GM18858 (cell line): ENCODE results near the gene MTREX.
A peak's percentile ranks its signal among the peaks of the same experiment; 100 is the strongest.
"Not testable (repeated sequence)": the region's sequence is repeated elsewhere in the genome, so short reads cannot be mapped to it uniquely, and the experiment has no call there.

Source experiments
- ATAC-seq: cut with Tn5 transposase; IDR thresholded peaks from one replicate; pipeline ENCODE4 v1.9.1; 2021; ENCODE audit not compliant: unreplicated experiment

MTREX gene

GRCh38 chr5:55307383-55308253 is at the start of gene MTREX, which contains the start of gene DHX29:
Gene MTREX (plus strand): TSS chr5:55307989. CDS start chr5:55308014, 25 bp downstream.
Gene DHX29 (minus strand): TSS chr5:55307694. CDS start chr5:55307573, 121 bp downstream.
- peak; percentile 74 for ATAC-seq

DNA sequence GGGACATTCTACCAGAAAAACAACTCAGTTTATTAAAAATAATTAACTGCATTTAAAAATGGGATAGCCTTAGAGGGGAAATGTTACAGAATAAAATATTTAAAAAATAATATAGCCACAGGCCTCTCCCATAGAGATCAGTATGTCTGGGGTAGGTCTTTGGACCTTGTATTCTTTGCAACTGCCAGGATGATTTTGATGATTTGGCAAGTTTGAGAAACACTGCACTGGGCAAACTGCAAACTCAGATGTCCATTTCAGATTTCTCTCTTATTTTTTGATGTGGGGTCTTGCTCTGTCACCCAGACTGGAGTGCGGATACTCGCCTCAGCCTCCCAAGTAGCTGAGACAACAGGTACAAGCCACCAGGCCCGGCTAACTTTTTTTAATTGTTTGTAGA is 49.5 kb upstream of the MTREX start:
- ATAC-seq, result no peak

- no peak for ATAC-seq
Measured at GRCh38 chr5:55276771-55277170, 31.0 kb upstream of the MTREX start.

DNA sequence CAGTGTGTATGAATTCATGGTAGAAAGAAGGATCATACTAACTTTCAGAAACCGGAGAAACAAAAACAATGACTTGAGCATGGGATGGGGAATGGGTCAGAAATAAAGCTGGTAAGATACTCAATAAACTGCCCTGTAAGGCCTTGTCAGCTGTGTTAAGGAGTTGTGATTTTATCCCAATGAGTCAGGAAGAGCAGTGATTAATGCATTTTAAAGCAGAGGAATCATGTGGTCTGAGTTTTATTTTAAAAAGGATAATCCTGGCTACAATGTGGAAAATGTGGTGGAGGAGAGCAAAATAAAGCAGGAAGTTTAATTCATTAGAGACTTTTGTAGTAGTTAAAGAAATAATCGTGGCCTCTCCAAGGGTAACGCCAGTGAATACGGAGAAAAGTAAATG is 29.0 kb upstream of the MTREX start:
- no peak for ATAC-seq

DNA sequence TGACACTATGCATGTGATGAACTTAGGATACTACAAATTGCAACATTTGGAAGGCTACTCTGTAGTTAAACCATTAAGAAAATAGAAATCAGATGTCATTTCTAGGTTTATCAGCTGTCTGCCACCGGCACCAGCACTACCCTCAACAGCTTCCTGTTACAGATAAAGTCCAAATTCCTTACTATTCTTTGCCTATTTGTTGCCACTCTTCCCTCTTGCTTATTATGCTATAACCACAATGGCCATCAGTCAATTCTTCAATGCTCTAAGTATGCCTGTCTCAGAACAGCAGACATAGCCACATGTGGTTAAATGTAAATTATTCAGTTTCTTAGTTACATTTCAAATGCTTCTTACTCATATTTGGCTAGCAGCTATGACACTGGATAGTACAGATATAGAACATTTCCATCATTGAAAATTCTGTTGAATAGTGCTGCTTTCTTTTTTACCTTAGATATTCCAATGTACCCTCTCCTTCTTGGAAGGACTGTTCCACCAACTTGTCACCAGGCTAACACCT is 21.3 kb upstream of the MTREX start:
- no peak for ATAC-seq

DNA sequence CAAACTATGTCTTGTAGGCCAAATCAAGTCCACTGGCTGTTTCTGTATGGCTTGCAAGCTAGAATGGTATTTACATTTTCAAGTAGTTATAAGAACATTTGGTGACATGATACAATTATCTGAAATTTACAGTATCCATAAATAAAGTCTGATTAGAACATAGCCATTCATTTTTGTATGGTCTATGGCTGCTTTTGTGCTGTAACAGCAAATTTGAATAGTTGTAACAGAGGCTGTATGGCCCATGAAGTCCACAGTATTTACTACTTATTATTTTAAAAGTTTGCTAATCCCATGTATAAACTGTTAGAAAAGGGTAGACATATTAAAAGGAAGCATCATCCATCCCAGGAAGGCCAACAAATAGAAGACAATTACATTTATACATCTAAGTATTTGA is 18.0 kb upstream of the MTREX start:
- ATAC-seq, result no peak

GRCh38 chr5:55290991-55291390 is 16.8 kb upstream of the MTREX start:
- ATAC-seq, result no peak

- ATAC-seq, result no peak
Measured at GRCh38 chr5:55294935-55295334, 12.9 kb upstream of the MTREX start.

- no peak for ATAC-seq
Measured at GRCh38 chr5:55300890-55301289, 6.9 kb upstream of the MTREX start.

- ATAC-seq, result no peak
Measured at GRCh38 chr5:55303238-55303690, 4.5 kb upstream of the MTREX start.

DNA sequence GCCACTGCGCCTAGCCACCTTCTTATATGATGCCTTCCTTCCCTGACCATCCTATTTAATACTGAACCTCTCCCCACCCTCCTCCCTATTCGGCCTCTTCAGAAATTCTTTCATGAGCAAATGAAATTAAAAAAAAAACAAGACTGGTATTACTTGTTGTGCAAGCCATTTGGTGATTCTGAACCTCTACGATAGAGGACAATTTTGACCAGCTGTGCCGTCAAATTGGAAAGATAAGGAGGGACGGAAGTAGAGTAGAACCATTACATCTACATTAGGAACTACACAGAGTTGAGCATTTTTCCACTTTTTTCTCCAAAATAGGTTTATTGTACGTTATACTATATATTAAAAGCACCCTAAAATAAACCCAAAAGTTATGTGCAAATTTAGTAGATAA is 3.2 kb upstream of the MTREX start:
- no peak for ATAC-seq

GRCh38 chr5:55305345-55305744 is 2.4 kb upstream of the MTREX start:
- ATAC-seq, result no peak

- no peak for ATAC-seq
Measured at GRCh38 chr5:55306641-55307382, 977 bp upstream of the MTREX start.

DNA sequence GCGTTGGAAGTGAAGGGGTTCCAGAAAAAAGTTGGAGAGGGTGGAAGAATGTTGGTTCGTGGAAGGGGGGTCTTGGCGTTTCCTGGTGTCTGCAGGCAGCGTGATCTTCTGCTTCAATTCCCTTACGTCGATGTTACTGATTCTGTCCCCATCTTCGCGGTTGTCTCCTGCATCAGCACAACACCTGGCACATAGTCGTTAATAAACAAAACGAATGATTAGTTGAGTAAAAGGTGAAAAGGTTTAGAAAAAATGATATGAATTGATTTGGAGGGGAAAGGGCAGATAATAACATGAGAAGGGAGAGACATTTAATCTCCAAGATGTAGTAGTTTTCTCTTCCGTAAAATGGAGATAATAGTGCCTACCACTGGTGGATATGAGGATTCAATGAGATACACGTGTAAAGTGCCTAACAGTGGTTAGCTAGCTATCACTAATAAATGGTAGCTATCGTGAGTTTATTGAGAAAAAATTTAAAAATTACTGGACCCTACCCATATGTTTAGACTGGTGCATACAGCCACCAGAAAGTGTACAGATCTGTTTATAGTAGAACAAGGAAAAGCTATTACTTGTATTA is 556 bp downstream of the MTREX start:
- no peak for ATAC-seq

GRCh38 chr5:55313870-55314617 is 6.3 kb downstream of the MTREX start:
- no peak for ATAC-seq

DNA sequence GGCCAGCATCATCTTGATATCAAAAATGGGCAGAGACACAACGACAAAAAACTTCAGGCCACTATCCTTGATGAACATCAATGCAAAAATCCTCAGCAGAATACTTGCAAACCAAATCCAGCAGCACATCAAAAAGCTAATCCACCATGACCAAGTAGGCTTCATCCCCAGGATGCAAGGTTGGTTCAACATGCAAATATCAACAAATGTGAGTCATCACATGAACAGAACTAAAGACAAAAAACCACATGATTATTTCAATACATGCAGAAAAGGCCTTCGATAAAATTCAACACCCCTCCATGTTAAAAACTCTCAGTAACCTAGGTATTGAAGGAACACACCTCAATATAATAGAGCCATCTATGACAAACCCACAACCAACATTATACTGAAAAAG is 8.5 kb downstream of the MTREX start:
- no peak for ATAC-seq

DNA sequence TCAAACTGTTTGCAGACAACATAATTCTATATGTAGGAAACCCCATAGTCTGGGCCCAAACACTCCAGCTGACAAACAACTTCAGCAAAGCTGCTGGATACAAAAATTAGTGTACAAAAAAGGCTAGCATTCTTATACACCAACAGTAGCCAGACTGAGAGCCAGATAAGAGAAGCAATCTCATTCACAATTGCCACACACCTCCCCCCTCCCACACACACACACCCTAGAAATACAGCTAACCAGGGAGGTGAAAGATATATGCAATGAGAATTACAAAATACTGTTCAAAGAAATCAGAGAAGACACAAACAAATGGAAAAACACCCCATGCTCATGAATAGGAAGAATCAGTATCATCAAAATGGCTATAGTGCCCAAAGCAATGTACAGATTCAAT is 9.0 kb downstream of the MTREX start:
- ATAC-seq, result no peak

DNA sequence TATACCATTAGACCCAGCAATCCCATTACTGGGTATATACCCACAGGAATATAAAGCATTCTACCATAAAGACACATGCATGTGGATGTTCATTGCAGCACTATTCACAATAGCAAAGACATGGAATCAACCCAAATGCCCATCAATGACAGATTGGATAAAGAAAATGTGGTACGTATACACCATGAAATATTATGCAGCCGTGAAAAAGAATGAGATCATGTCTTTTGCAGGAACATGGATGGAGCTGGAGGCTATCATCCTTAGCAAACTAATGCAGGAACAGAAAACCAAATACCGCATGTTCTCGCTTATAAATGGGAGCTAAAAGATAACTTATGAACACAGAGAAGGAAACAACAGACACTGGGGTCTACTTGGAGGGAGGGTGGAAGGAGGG is 10.4 kb downstream of the MTREX start:
- not testable (repeated sequence) for ATAC-seq

DNA sequence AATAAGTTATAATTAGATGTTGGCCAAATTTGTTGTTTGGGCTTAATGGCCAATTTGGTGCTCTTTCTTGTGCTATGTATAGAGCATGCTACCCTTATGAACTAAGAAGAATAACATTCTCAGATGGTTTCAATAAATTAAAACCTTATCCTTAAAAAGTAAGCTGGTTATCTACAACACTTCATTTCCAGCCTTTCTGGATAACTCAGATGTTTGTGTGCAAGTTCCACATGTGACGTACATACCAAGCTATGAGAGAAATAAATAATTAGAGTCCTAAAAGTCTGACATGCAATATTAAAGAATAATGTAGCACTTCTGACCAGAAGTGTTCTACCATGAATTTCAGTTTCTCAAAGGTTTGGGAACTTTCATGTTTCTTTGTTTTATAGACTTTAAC is 11.7 kb downstream of the MTREX start:
- ATAC-seq, result no peak

- ATAC-seq, result no peak
Measured at GRCh38 chr5:55320571-55320970, 12.8 kb downstream of the MTREX start.

DNA sequence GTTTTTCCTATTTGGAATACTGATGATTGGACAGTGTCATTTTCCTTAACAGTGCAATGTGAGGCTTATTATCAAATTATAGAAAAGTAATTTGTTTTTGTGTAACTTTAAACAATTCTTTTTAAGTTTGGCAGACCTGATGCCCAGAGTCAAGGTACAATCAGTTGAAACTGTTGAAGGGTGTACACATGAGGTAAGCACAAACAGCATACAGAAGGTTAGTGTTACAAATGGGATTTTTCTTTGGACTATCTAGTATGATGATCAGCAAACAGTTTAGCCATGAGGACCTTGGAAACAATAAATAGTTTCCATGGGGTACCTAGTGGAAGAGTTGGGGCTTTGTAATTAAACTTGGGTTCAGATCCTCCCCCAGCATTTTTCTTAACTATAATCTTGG is 16.2 kb downstream of the MTREX start:
- ATAC-seq, result no peak
